ENCODE results near the gene VPS52.
A peak's percentile ranks its signal among the peaks of the same experiment; 100 is the strongest.
"Not testable (repeated sequence)": the region's sequence is repeated elsewhere in the genome, so short reads cannot be mapped to it uniquely, and the experiment has no call there.

The VPS52 gene

DNA sequence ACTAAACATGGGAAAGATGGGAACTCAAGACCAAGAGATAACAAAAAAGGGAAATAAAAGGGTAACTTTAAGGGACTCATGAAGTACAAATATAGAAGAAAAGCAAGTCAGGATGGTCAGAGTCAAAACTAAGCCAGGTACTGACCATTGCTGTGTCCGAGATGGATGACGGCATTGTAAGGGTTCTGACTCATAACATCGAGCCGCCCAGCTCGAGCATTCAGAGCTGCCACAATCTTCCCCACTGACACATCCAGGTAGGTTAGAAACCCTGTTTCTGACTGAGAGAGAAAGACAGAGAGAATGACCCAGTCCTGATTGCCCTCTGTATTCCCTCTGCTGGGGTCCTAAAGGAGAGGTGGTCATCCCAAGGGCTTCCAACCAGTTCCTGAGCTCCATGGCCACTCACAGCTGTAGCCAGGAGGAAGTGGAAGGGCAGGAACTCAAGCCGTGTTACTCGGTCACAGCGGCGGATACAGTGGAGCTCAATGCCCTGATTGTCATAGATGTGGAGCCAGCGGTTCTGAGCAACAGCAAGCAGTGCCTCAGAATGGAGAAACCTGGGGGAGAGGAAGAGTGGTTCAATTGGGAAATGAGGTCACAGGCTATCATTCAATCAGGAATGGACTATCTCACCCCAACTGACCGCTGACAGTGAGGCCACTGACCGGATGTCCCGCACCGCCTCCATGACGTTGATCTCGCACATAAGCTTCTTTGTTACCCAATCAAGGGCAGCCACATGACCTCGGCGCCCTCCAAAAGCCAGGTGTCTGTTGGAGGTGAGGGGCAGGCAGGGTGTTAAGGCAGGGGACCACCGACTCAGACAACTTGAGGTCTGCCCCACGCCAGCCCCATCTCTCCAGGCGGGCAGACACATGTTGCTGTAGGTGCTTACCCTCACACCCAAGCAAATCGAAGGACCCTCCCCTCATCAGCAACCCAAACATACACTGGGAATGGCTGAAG lies 15.6 kb upstream of the VPS52 start:
- H3K9ac ChIP-seq, result no peak overlapping the region; the same call in 1 of the 2 replicates
- H3K4me2 ChIP-seq, result peak overlapping the region; percentile 95
- peaks cover 24% of the 10 kb centered on the region; the same call in 1 of the 2 replicates for H4K20me1 ChIP-seq
- no peaks in the 10 kb centered on the region for H3K27me3 ChIP-seq
- no peak overlapping the region for H3K27ac ChIP-seq
- H3K9me3 ChIP-seq, result no peaks in the 10 kb centered on the region
- peaks cover 75% of the 10 kb centered on the region for H3K36me3 ChIP-seq
- peaks cover 28% of the 10 kb centered on the region for H3K4me1 ChIP-seq
- H3K4me3 ChIP-seq, result no peak overlapping the region
- no peak for TF ChIP-seq Cebpa-rat (IDR thresholded peaks at IDR 0.05)

DNA sequence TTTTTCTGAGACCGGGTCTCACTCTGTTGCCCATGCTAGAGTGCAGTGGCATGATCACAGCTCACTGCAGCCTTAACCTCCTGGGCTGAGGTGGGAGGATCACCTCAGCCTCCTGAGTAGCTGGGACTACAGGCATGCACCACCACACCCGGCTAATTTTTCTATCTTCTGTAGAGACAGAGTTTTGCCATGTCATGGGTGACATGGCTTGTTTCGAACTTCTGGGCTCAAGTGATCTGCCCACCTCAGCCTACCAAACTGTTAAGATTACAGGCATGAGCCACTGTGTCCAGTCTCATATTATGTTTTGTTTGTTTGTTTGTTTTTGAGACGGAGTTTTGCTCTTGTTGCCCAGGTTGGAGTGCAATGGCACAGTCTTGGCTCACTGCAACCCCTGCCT lies 13.5 kb upstream of the VPS52 start:
- not testable (repeated sequence) for H3K9me3 ChIP-seq, H3K27me3 ChIP-seq, H3K4me2 ChIP-seq, H3K4me3 ChIP-seq, H3K27ac ChIP-seq
- H3K36me3 ChIP-seq, result peaks cover 81% of the 10 kb centered on the region
- H3K9ac ChIP-seq, result 0 out of 2 replicates have a peak overlapping the region, but pooled peaks have one; percentile 19
- peaks cover 24% of the 10 kb centered on the region for H3K4me1 ChIP-seq
- H4K20me1 ChIP-seq, result peaks cover 29% of the 10 kb centered on the region

DNA sequence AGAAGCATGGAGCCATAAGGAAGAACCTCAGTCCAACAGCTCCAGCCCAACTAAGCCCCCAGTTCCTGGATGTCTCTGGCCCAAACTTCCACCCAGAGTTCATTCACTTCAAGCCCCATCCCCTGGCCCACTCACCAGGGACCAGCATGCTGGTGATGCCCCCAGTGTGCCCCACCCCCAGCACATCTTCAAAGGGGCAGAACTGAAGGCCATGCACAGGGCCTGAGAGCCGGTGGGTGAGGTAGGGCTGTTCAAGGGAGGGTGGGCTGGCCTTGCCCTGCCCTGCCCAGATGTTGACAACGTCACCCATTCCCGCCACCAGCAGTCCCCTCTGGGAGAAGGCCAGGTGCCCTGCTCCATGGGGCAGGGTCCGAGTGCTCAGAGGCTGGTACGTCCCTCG lies 8.9 kb upstream of the VPS52 start:
- H3K27me3 ChIP-seq, result no peaks in the 10 kb centered on the region
- peak overlapping the region; percentile 13; the same call in 1 of the 2 replicates for H3K9ac ChIP-seq
- peaks cover 46% of the 10 kb centered on the region for H3K4me1 ChIP-seq
- H4K20me1 ChIP-seq, result peaks cover 66% of the 10 kb centered on the region
- H3K27ac ChIP-seq, result 0 out of 2 replicates have a peak overlapping the region, but pooled peaks have one; percentile 9
- H3K9me3 ChIP-seq, result no peaks in the 10 kb centered on the region
- H3K36me3 ChIP-seq, result peaks cover 88% of the 10 kb centered on the region
- no peak overlapping the region for H3K4me3 ChIP-seq
- H3K4me2 ChIP-seq, result peak overlapping the region; percentile 99; the same call in 1 of the 2 replicates
- no peak for TF ChIP-seq Cebpa-rat (IDR thresholded peaks at IDR 0.05)

DNA sequence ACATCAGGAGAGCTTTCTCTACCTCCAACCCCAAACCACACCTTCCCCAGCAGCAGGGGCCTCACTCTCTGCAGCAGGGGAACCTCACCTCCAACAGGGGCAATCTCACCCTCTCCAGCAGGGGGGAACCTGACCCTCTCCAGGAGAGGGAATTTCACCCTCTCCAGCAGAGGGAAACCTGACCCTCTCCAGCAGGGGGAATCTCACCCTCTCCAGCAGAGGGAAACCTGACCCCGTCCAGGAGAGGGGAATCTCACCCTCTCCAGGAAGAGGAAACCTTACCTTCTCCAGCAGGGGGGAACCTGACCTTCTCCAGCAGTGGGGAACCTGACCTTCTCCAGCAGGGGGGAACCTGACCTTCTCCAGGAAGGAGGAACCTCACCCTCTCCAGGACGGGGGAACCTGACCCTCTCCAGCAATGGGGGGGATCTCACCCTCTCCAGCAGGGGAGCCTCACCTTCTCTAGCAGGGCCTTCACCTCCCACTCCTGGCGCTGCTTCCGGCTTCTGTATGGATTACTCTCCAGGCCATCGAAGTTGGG lies 8.4 kb upstream of the VPS52 start:
- H3K36me3 ChIP-seq, result peaks cover 88% of the 10 kb centered on the region
- H3K27me3 ChIP-seq, result no peaks in the 10 kb centered on the region
- H3K4me1 ChIP-seq, result peaks cover 51% of the 10 kb centered on the region
- H3K27ac ChIP-seq, result peak overlapping the region; percentile 35; the same call in 1 of the 2 replicates
- TF ChIP-seq Cebpa-rat (IDR thresholded peaks at IDR 0.05), result no peak
- peaks cover 66% of the 10 kb centered on the region for H4K20me1 ChIP-seq
- no peaks in the 10 kb centered on the region for H3K9me3 ChIP-seq
- peak overlapping the region; percentile 99 for H3K4me2 ChIP-seq
- peak overlapping the region; percentile 43; the same call in 1 of the 2 replicates for H3K9ac ChIP-seq
- no peak overlapping the region for H3K4me3 ChIP-seq

DNA sequence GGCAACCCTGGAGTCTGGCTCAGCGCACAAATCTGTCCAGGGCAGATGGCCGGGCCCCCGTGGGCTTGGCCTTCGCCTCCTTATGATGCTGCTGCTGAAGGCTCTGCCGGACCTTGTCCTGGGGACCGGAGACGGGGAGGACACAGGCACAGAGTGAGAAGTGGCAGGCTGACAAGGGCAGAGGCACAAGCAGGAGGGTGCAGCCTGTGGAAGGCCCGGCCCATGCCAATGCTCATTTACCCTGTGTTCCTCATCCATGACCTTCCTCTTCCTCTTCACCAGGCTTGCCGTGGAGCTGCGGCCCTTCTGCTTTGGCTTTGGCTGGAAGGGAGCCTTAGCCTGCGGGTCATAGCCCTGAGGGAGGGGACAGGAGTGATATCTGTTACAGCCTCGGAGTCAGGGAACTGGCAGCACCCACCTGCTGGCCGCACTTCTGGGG lies 7.6 kb upstream of the VPS52 start:
- Histone ChIP-seq H3K4me2 (peak overlapping the region; percentile 99), H3K9me3 (no peaks in the 10 kb centered on the region), H3K4me1 (peaks cover 59% of the 10 kb centered on the region), H3K27me3 (no peaks in the 10 kb centered on the region), H4K20me1 (peaks cover 66% of the 10 kb centered on the region), H3K36me3 (peaks cover 88% of the 10 kb centered on the region), H3K27ac (peak overlapping the region; percentile 35; the same call in 1 of the 2 replicates), H3K4me3 (no peak overlapping the region), H3K9ac (peak overlapping the region; percentile 43)
- no peak for TF ChIP-seq Cebpa-rat (IDR thresholded peaks at IDR 0.05)

DNA sequence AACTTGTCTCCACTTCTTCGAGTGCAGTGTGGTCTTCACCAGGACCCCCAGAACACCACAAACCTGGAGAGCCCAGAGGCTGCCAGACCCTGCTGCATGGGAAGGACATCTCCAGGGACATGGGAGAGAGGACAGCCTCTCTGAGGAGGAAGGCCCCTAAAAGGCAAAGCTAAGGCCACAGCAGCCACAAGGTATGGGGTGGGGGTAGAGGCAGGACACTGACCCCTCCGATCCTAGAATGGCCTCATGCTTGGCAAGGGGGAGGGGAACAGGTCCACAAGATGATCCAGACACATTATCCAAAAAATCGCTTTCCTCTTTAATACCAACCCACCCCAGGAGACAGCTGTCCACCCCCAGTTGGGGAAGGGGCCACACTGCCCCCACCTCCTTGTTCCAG lies 7.1 kb upstream of the VPS52 start:
- H3K27me3 ChIP-seq, result no peaks in the 10 kb centered on the region
- TF ChIP-seq Cebpa-rat (IDR thresholded peaks at IDR 0.05), result no peak
- peak overlapping the region; percentile 43; the same call in 1 of the 2 replicates for H3K9ac ChIP-seq
- H3K4me1 ChIP-seq, result peaks cover 63% of the 10 kb centered on the region
- peak overlapping the region; percentile 99 for H3K4me2 ChIP-seq
- peak overlapping the region; percentile 35; the same call in 1 of the 2 replicates for H3K27ac ChIP-seq
- H3K36me3 ChIP-seq, result peaks cover 88% of the 10 kb centered on the region
- H3K4me3 ChIP-seq, result no peak overlapping the region
- H4K20me1 ChIP-seq, result peaks cover 68% of the 10 kb centered on the region
- H3K9me3 ChIP-seq, result no peaks in the 10 kb centered on the region

DNA sequence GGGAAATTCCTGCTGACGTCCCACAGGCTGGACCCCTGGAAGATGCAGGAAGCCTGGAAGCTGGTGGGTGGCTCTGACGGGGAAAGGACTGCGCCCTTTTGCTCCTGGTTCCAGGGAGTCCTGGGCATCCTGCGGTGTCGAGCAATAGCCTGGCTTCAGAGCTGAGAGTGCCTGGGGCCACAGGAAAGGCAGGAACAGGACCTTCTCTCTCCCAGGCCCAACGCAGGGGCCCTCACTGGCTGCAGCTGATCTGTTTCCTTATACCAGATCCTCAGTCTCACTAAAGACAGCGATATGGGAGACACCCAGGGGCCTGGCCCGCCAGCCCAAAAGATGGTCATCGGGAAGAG lies 6.7 kb upstream of the VPS52 start:
- peaks cover 88% of the 10 kb centered on the region for H3K36me3 ChIP-seq
- peak overlapping the region; percentile 81; the same call in 1 of the 2 replicates for H3K4me3 ChIP-seq
- H3K27ac ChIP-seq, result peak overlapping the region; percentile 89; the same call in 1 of the 2 replicates
- no peak for TF ChIP-seq Cebpa-rat (IDR thresholded peaks at IDR 0.05)
- H4K20me1 ChIP-seq, result peaks cover 72% of the 10 kb centered on the region
- peaks cover 68% of the 10 kb centered on the region for H3K4me1 ChIP-seq
- no peaks in the 10 kb centered on the region for H3K9me3 ChIP-seq
- peak overlapping the region; percentile 99 for H3K4me2 ChIP-seq
- H3K9ac ChIP-seq, result peak overlapping the region; percentile 98
- H3K27me3 ChIP-seq, result no peaks in the 10 kb centered on the region

DNA sequence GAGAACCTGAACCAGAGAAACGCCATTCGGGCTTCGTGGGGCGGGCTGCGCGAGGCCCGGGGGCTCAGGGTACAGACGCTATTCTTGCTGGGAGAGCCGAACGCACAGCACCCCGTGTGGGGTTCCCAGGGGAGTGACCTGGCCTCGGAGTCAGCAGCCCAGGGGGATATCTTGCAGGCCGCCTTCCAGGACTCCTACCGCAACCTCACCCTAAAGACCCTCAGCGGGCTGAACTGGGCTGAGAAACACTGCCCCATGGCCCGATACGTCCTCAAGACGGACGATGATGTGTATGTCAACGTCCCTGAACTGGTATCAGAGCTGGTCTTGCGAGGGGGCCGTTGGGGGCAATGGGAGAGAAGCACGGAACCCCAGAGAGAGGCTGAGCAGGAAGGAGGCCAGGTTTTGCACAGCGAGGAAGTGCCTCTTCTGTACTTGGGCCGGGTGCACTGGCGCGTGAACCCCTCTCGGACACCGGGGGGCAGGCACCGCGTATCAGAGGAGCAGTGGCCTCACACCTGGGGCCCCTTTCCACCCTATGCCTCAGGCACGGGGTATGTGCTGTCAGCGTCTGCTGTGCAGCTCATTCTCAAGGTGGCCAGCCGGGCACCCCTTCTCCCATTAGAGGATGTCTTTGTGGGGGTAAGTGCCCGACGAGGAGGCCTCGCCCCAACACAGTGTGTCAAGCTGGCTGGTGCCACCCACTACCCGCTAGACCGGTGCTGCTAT lies 6.2 kb upstream of the VPS52 start:
- peak overlapping the region; percentile 99 for H3K4me2 ChIP-seq
- H3K9ac ChIP-seq, result peak overlapping the region; percentile 98
- no peaks in the 10 kb centered on the region for H3K9me3 ChIP-seq
- no peak for TF ChIP-seq Cebpa-rat (IDR thresholded peaks at IDR 0.05)
- H4K20me1 ChIP-seq, result peaks cover 77% of the 10 kb centered on the region
- peak overlapping the region; percentile 81 for H3K4me3 ChIP-seq
- no peaks in the 10 kb centered on the region for H3K27me3 ChIP-seq
- peak overlapping the region; percentile 89 for H3K27ac ChIP-seq
- peaks cover 73% of the 10 kb centered on the region for H3K4me1 ChIP-seq
- H3K36me3 ChIP-seq, result peaks cover 88% of the 10 kb centered on the region

DNA sequence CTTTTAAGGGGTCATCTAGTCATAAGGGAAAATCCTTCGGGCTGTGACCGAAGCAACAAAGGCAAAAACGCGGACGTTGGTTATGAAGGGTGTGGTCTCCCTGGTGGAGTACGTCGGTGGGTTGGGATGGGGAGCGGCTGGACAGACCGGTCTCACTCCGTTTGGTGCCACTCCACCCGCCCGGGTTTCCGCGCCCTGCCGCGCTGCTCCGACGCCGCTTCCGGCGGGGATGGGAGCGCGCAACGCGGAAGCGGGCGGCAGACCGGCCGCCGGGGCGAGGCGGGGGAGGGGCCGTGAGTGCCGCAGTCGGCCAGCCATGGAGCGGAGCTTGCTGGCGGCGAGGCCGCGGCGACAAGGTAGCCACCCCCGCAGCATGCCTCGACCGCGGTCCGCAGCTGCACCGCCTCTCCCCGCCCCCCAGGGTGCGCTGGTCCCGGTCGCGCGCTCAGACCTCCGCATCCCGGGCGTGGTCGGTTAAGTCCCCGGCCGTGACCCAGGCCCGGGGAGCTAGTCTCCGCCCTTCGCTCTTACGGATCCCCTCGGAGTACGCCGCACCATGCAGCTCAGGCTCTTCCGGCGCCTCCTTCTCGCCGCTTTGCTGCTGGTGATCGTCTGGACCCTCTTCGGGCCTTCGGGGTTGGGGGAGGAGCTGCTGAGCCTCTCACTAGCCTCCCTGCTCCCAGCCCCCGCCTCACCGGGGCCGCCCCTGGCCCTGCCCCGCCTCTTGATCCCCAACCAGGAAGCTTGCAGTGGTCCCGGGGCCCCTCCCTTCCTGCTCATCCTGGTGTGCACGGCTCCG lies 5.4 kb upstream of the VPS52 start, which contains the start of gene B3GALT4:
TSS of gene B3GALT4 (plus strand) at position 260 of the 799 bp plus-strand sequence. CDS start at position 557, 297 bp downstream.
- peak within 1 kb of the TSS; percentile 99 for H3K4me2 ChIP-seq
- no peaks in the 10 kb centered on the region for H3K9me3 ChIP-seq
- peaks cover 76% of the 10 kb centered on the region for H3K4me1 ChIP-seq
- H3K36me3 ChIP-seq, result peaks cover 84% of the 10 kb centered on the region
- H3K9ac ChIP-seq, result peak within 1 kb of the TSS; percentile 98
- peak within 1 kb of the TSS; percentile 81 for H3K4me3 ChIP-seq
- peak within 1 kb of the TSS; percentile 89 for H3K27ac ChIP-seq
- TF ChIP-seq Cebpa-rat (IDR thresholded peaks at IDR 0.05), result no peak
- peaks cover 84% of the 10 kb centered on the region for H4K20me1 ChIP-seq
- no peaks in the 10 kb centered on the region for H3K27me3 ChIP-seq
